HG03354 (cell line): ENCODE measurements around the gene ESRRA.
"Not testable (repeated sequence)": the region's sequence is repeated elsewhere in the genome, so short reads cannot be mapped to it uniquely, and the experiment has no call there.

ENCODE experiments used
- ATAC-seq: cut with Tn5 transposase; IDR thresholded peaks from one replicate; pipeline ENCODE4 v1.9.1; 2021; ENCODE audit warnings: mild to moderate bottlenecking; ENCODE audit not compliant: unreplicated experiment, poor library complexity, severe bottlenecking

Gene ESRRA

DNA sequence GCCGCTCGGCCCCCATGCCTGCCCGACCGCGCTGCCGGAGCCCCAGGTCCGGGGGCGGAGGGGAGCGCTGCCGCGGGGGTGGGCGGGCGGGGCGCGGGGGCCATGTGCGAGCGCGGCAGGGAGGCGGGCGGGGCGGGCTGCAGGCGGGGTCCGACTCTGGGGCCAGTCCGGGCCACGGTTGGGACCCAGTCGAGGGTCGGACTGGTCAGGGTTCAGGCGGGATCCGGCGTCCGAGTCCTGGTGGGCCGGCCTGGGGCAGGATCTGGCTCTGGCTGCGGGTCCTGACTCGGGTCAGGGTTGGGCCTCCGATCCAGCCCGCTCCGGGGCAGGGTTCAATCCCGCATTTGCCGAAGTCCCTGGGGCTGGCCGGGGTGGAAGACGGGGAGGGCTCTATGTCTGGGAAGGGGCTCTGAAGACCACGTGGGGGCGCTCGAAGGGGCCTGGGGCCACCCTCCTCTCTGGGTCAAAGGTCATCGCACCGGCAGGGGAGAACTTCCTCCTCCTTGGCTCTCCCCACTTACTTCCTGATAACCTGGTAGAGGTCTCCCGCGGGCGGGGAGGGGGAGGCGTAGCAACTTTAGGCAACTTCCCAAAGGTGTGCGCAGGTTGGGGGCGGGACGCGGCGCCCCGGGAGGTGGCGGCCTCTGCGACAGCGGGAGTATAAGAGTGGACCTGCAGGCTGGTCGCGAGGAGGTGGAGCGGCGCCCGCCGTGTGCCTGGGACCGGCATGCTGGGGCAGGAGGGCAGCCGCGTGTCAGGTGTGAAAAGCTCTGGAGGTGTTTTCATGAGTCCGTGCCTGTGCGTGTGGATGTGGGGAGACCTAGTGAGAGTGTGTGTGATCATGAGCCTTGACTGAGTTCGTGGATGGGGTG is 603 bp downstream of the ESRRA start:
- ATAC-seq: peak; percentile 26

- no peak for ATAC-seq
These were observed 1.2 kb downstream of the ESRRA start for GRCh38 chr11:64306563-64306875.

GRCh38 chr11:64306876-64307622 is 1.7 kb downstream of the ESRRA start:
- ATAC-seq: no peak

DNA sequence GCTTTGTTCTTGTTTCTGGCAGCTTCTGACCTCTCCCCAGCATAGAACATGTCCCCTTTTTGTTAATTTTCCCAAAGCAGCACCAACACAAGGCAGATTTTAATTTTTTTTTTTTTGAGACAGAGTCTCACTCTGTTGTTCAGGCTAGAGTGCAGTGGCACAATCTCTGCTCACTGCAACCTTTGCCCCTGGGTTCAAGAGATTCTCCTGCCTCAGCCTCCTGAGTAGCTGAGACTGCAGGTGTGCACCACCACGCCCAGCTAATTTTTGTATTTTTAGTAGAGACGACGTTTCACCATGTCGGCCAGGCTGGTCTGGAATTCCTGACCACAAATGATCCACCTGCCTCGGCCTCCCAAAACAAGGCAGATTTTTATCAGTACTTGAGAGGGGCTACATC is 2.5 kb downstream of the ESRRA start:
- not testable (repeated sequence) for ATAC-seq

GRCh38 chr11:64312947-64313346 is 7.6 kb downstream of the ESRRA start:
- ATAC-seq: no peak

GRCh38 chr11:64313491-64314145 is 8.3 kb downstream of the ESRRA start:
- ATAC-seq: no peak

DNA sequence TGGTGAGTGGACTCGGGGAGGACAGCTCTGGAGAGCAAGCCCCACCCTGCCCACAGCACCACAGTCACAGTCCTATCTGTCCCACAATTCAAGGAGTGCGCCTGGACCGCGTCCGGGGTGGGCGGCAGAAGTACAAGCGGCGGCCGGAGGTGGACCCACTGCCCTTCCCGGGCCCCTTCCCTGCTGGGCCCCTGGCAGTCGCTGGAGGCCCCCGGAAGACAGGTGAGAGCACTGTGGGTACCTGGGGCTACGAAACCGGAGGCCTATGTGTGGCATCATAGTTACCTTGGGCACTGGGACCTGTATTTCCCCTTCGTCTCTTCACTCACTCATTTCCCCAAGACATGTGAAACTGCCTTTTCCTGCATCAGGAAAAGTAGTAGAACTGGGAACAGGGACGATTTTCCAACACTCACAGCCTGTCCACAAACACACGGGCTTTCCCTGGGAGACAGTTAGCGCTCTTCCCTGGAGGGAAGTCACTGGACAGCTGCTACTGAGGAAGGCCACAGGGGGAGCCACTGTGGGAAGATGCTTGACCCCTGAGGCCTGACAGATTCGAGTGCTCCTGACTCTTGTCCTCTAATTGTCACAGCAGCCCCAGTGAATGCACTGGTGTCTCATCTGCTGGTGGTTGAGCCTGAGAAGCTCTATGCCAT is 9.0 kb downstream of the ESRRA start:
- no peak for ATAC-seq

- ATAC-seq: no peak
These were observed 9.7 kb downstream of the ESRRA start for GRCh38 chr11:64314805-64315561.

- not testable (repeated sequence) for ATAC-seq
These were observed 10.6 kb downstream of the ESRRA start for GRCh38 chr11:64315667-64316526.

DNA sequence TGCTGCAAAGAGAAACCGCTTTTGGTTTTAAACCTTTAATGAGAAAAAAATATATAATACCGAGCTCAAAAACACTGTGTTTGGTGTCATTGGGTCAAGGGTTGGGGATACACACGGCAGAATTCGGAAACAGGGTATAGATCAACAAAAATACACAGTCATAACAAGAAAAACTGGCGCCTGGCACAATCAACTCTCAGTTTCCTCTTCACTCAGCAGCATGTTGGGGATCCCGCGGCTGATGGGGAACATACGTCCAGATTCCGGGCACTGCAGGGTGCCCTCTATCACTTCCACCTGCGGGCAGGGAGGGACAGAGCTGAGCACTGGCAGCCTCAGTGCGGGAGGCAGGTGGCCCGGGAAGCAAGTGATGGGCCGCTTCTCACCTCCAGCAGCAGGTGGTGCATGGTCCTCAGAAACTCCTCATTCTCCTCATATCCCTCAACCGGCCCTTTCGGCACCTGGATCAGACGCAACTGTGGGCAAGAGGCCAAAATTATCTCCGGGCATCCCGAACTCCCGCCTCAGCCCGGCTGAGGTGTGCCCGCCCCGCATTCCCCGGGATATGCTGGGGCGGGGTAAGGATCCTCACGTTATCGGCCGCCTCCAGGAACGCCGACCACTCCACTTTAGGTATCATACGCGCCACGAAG is 11.5 kb downstream of the ESRRA start:
- peak; percentile 11 for ATAC-seq

GRCh38 chr11:64317325-64317960 is 12.1 kb downstream of the ESRRA start, which contains the start of gene TRMT112:
Gene TRMT112 (minus strand): TSS chr11:64317559. CDS start chr11:64317526, 33 bp downstream.
- peak; percentile 70 for ATAC-seq

- peak; percentile 76 for ATAC-seq
These were observed 12.8 kb downstream of the ESRRA start, which contains the start of gene PRDX5 for GRCh38 chr11:64317961-64318765. Gene PRDX5 (plus strand): TSS chr11:64318121. CDS start chr11:64318216, 95 bp downstream.

DNA sequence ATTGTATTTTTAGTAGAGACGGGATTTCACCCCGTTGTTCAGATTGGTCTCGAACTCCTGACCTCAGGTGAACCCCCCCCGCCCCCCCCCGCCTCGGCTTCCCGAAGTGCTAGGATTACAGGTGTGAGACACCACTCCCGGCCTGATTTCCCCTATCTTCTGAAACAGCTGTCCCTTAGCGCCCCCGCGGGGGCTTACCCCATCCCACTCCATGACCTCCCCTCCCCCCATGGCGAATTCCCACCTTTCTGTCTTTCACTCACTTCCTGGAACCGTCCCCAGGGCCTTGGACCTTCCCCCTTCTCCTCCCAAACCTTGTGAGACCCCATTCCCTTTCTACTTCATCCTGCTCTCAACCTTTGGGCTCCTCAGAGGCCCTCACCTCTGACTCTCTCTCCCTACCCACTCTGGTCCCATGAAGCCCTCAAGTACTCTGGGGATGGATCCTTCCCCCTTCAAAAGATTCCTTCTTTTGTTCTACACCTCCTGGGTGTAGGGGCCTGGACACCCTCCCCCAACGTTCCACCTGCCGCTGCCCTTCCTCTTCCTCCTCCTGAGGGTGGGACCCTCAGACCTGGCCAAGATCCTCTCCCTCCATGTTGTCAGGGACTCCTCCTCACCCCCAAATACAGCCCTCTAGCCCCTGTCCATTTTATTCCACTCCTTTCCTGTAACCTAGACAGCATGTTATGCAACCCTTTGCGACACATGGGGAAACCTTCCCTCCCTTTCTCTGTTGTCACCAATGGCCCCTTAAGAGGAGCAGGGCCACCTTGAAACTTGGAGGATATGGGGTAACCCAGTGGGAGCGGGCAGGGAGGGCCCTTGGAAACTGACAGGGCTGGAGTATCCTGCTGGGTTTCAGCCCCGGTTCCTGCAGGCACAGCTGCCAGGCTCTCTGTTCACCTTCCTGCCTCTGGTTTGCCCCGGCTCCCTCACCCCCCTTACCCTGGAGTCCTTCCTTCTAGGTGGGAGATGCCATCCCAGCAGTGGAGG is 13.7 kb downstream of the ESRRA start:
- ATAC-seq: no peak

GRCh38 chr11:64320556-64320955 is 15.2 kb downstream of the ESRRA start:
- ATAC-seq: no peak

DNA sequence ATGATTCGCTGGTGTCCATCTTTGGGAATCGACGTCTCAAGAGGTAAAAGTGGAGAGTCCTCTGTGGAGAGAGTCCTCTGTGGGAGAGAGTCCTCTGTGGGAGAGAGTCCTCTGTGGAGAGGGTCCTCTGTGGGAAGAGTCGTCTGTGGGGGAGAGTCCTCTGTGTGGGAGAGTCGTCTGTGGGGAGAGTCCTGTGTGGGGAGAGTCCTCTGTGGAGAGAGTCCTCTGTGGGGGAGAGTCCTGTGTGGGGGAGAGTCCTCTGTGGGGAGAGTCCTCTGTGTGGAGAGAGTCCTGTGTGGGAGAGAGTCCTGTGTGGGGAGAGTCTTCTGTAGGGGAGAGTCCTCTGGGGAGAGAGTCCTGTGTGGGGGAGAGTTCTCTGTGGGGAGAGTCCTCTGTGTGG is 15.7 kb downstream of the ESRRA start:
- ATAC-seq: no peak
